ENCODE results near the gene PLEKHA8. TPM values are rescaled to one million over a fixed set of nuclear protein-coding genes. Genes with fewer than 3 reads are reported as not detected.
A peak's percentile ranks its signal among the peaks of the same experiment; 100 is the strongest.

The PLEKHA8 gene
- total RNA-seq, 2 experiments from 2014 or later = 11.0 to 31.7 TPM

DNA sequence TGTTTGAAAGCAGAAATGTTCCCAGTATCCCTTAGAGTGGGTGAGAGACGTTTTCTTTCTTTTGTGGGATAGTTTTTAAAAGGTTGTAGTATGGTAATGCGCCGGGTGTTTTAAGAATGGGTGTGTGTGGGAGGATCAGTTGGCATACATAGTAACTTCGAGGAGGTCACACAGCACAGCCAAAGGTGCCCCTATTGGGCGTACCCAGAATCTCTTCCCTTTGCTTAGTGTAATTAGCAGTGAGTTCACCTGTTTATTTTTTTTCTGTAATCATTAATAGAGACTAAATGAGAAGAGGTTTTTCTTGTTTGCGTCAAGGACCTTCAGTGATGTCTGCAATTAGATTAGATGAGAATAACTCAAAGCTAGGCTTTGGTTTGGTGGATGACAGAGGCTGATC lies 1.5 kb downstream of the PLEKHA8 start:
- peak; percentile 62 for DNase-seq (ENCODE audit: low spot score)
- peak; percentile 67 for TF ChIP-seq CTCF (conservative IDR thresholded peaks at IDR 0.05; ENCODE audit: low read length)
- no peak for TF ChIP-seq EZH2phosphoT487 (IDR thresholded peaks at IDR 0.05; ENCODE audit: borderline replicate concordance, low read depth, low read length)
- ChIA-PET CTCF (ENCODE audit: unreplicated experiment) (no interaction called here), POLR2A (interaction anchor here (1.0 to 2.4 kb wide), 4 partner anchors 11 to 49 kb away, joined by 3 to 10 read pairs (median 7); no protein-coding TSS in a partner anchor)
- BruUV-seq (replicated peaks) = TSS peak; percentile 42
- Histone ChIP-seq H3K9me2 (ENCODE audit: insufficient read depth, low read length) (no peaks in the 10 kb centered on the region), H3K4me3 (ENCODE audit: low read depth, low read length, poor library complexity, severe bottlenecking) (peak overlapping the region; percentile 81), H3K79me2 (ENCODE audit: insufficient read depth, low read depth, low read length) (peaks cover 53% of the 10 kb centered on the region), H3K36me3 (ENCODE audit: insufficient read depth, low read length) (no peaks in the 10 kb centered on the region), H3K4me1 (ENCODE audit: insufficient read depth, low read length, poor library complexity, severe bottlenecking) (peaks cover 46% of the 10 kb centered on the region), H3K27ac (ENCODE audit: low read depth, low read length, poor library complexity, severe bottlenecking) (peak overlapping the region; percentile 69), H3K9me3 (ENCODE audit: low read length) (no peaks in the 10 kb centered on the region), H2AFZ (ENCODE audit: low read length) (peak overlapping the region; percentile 71), H3K4me2 (ENCODE audit: low read length) (peak overlapping the region; percentile 81), H4K20me1 (ENCODE audit: insufficient read depth, low read length) (no peaks in the 10 kb centered on the region; the same call in 1 of the 2 replicates)
- intact Hi-C loops (cut with micrococcal nuclease; ENCODE audit: unreplicated experiment) = loop anchor here (1.0 to 5.0 kb wide), 4 partner anchors 33 to 449 kb away; partner anchors contain the start of gene NOD1

- TF ChIP-seq EZH2phosphoT487 (IDR thresholded peaks at IDR 0.05; ENCODE audit: borderline replicate concordance, low read depth, low read length) = no peak
- TF ChIP-seq CTCF (conservative IDR thresholded peaks at IDR 0.05; ENCODE audit: low read length) = no peak
- Histone ChIP-seq H2AFZ (ENCODE audit: low read length) (0 out of 2 replicates have a peak overlapping the region, but pooled peaks have one; percentile 1), H3K9me3 (ENCODE audit: low read length) (no peaks in the 10 kb centered on the region), H3K79me2 (ENCODE audit: insufficient read depth, low read depth, low read length) (peaks cover 37% of the 10 kb centered on the region), H3K36me3 (ENCODE audit: insufficient read depth, low read length) (no peaks in the 10 kb centered on the region; the same call in 1 of the 2 replicates), H3K9me2 (ENCODE audit: insufficient read depth, low read length) (no peaks in the 10 kb centered on the region), H4K20me1 (ENCODE audit: insufficient read depth, low read length) (no peaks in the 10 kb centered on the region; the same call in 1 of the 2 replicates), H3K27ac (ENCODE audit: low read depth, low read length, poor library complexity, severe bottlenecking) (peak overlapping the region; percentile 64), H3K4me2 (ENCODE audit: low read length) (peak overlapping the region; percentile 81), H3K4me3 (ENCODE audit: low read depth, low read length, poor library complexity, severe bottlenecking) (peak overlapping the region; percentile 43), H3K4me1 (ENCODE audit: insufficient read depth, low read length, poor library complexity, severe bottlenecking) (peaks cover 41% of the 10 kb centered on the region)
- intact Hi-C loops (cut with micrococcal nuclease; ENCODE audit: unreplicated experiment) = no loop called here
- ChIA-PET POLR2A (interaction anchor here (0.5 kb wide), 1 partner anchor 607 kb away, joined by 8 read pairs; no protein-coding TSS in a partner anchor), CTCF (ENCODE audit: unreplicated experiment) (no interaction called here)
- DNase-seq (ENCODE audit: low spot score) = peak; percentile 70
- no TSS peak for BruUV-seq (replicated peaks)
Observed at GRCh38 chr7:30032310-30033125, 4.3 kb downstream of the PLEKHA8 start.
